GM21390 (cell line): Measurements from ENCODE around the gene ITGB6.

Experiments
- ATAC-seq: cut with Tn5 transposase; IDR thresholded peaks from one replicate; pipeline ENCODE4 v1.9.1; 2021; ENCODE audit not compliant: unreplicated experiment

Gene ITGB6

GRCh38 chr2:160104115-160104514 is 96.0 kb downstream of the ITGB6 start:
- no peak for ATAC-seq

DNA sequence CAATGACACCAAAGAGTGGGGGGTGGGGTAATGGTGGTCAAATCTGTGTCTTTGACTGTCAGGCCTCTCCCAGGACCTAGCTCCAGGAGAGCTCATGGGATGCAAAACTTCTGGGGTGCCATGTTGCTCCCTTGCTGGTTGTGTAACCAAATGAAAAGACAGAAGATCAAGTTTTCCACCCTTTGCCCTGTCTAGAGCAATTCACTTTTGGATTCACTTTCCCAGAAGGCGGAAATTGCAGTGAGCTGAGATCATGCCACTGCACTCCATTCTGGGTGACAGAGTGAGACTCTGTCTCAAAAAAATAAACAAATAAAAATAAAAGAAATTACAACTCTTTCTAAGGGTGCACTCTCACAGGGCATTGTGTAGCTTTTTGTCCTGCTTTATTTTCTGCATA is 102.7 kb downstream of the ITGB6 start:
- ATAC-seq: no peak

- no peak for ATAC-seq
These were observed 103.7 kb downstream of the ITGB6 start for GRCh38 chr2:160096409-160096808.

DNA sequence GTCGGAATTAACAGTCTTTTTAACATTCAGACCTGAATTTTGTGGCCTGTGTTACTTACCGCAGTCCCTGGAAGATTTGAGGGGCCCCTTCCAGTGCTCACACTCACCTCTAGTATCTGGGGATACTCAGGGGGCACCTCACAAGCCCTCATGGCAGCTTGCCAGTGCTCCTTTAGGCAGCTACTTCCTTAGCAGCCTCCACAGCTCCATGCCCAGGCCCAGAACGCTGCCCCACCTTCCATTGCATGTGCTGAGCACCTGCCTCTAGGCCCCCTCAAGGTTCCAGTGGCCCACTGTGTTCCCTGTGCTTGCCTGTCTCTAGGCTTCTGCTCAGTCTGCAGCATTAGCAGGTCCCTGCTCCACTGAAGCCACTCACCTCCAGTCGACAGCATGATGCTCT is 107.6 kb downstream of the ITGB6 start:
- no peak for ATAC-seq

GRCh38 chr2:160091381-160091780 is 108.7 kb downstream of the ITGB6 start:
- no peak for ATAC-seq

DNA sequence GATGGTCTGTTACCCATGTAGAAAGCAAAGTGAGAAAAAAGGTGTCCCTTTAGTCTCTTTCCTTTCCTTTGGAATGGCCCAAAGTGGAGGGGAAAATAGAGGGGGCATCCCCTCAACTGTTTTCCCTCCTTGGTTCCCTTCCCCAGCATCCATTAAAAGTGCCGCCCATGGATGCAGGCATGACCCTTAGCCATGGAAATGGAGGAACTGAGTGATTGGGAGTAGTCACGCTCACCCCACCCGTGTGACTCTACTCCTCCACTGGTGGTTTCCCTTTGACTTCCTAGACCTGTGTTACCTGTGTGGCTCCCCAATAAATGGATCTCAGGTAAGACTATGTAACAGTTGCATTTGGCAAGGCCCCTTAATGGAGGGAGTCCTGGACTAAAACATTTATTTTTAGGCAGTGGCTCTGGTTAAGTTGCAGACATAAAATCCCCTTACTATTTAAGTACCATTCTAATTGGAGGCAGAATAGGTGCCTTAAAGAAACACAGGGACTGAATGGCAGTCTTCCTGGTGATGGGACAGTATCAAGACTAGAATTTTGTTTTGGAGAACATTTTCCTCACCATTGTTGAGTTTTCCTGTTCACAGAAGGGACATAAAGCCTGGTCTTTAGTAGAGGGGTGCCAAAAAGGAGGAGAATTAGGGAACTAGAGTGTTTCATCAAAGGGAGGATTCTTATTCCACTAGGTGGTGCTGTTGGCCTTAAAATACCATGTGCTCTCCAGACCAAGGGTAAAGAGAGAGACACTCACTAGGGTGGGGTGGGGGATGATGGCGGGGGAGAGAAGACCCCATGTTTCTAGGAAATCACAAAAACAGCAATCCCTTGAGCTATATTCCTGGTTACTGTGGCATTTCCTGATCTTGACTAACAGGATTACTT is 112.0 kb downstream of the ITGB6 start:
- ATAC-seq: no peak

DNA sequence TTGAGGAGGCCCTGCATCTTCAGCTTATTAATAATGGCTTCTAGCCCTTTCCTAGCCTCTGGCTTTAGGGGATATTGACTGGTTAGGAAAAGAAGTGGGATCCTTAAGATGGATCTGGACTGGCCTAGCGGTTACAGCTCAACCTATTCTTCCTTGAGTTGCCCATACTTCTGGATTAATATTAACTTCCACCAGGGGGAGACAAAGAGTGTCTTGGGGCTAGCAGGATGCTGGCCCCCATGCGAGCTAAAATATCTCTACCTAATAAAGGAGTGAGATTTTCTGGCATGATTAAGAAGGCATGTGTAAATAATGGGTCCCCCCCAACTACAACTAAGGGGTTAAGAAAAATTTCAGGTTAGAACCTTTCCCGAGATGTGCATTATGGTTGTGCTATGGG is 114.4 kb downstream of the ITGB6 start:
- ATAC-seq: no peak

GRCh38 chr2:160077912-160078810 is 121.9 kb downstream of the ITGB6 start:
- no peak for ATAC-seq

GRCh38 chr2:160076914-160077313 is 123.2 kb downstream of the ITGB6 start:
- ATAC-seq: no peak

DNA sequence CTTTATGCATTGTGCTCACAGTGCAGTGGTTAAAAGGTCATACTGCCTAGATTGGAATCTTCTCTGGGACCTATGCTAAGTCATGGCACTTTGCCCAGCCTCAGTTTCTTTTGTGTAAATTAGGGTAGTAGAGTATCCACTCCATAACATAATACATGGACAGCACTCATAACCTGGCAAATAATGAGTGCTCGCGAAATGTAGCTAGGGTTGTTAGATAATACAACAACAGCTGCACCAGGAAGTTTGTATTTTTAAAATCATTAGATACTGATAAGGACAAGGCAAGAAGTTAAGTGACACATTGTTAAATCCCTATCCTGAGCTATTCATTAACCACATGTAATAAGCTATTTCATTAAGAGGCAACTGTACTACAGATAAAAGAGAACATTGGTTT is 123.8 kb downstream of the ITGB6 start:
- no peak for ATAC-seq

DNA sequence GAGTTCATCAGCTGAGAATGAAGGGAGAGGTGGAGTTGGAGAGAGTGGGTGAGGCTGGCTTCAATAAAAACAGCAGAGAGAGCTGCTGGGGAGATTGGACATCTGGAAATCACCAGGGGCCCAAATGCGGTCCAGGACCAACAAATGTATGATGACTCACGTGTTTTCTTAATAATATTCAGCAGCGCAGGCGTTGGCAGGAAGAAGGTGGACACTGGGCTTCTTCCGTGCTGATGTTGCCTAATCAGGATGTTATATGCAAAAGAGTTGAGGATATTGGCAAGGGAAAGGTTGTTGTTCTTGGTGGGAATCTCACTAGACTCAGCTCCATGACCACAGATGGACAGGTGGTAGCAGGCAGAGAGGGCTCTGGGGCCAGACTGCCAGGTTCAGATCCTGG is 124.9 kb downstream of the ITGB6 start:
- ATAC-seq: no peak

- no peak for ATAC-seq
These were observed 126.7 kb downstream of the ITGB6 start for GRCh38 chr2:160073284-160073888.

DNA sequence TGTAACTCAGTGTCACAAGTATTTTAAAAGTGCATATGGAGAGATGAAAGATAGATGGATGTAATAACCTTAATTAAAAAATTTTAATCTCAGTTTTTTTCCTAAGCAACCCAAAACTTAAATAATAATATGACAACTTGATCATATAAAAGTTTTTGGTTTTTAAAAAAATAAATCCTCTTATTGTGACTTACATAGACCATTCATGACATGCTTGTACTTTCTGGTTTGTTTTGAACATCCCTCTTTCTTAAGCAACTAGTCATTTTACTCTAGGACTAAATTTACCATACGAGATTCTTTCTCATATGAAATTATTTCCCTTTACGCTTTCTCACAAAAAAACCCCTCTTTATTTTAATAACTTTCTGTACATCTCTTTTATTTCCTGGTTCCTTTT is 131.2 kb downstream of the ITGB6 start:
- no peak for ATAC-seq

GRCh38 chr2:160064916-160065315 is 135.2 kb downstream of the ITGB6 start:
- no peak for ATAC-seq

GRCh38 chr2:160063879-160064612 is 136.0 kb downstream of the ITGB6 start:
- no peak for ATAC-seq

- ATAC-seq: no peak
These were observed 136.8 kb downstream of the ITGB6 start for GRCh38 chr2:160063271-160063670.

- no peak for ATAC-seq
These were observed 137.6 kb downstream of the ITGB6 start, which contains the start of gene PLA2R1 for GRCh38 chr2:160062292-160063005. PLA2R1 (minus strand) TSS chr2:160062615; CDS start chr2:160062403, 212 bp downstream.

GRCh38 chr2:160061944-160062291 is 138.2 kb downstream of the ITGB6 start:
- ATAC-seq: no peak

GRCh38 chr2:160061533-160061932 is 138.5 kb downstream of the ITGB6 start:
- no peak for ATAC-seq

DNA sequence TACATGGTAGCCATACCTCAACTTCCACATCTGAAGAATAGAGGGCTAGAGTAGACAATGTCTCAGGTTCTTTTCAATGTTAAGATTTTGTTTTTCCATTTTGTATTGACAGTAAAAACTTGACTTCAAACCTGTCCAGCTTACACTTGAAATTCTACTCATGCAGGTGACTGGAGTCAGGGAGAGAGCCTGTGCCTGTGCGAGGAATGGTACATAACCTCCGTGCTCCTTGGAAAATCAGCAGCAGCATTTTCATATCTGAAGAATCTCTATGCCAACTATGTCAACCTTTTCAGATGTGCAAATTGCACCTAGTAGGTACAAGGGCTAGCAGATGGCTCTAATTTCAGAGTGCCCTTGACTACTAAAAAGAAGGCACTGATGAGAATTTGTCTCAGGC is 139.8 kb downstream of the ITGB6 start:
- ATAC-seq: no peak
